Progenitor cell of endocrine pancreas (in vitro differentiated cells): Measurements from ENCODE around the gene ACTN3. TPM values are rescaled to one million over a fixed set of nuclear protein-coding genes. Genes with fewer than 3 reads are reported as not detected.
A peak's percentile ranks its signal among the peaks of the same experiment; 100 is the strongest.
"Not testable (repeated sequence)": the region's sequence is repeated elsewhere in the genome, so short reads cannot be mapped to it uniquely, and the experiment has no call there.

Experiments
- DNase-seq: peaks from one replicate; pipeline ENCODE4 v3.0.0; 2021; ENCODE audit warnings: low spot score; ENCODE audit not compliant: unreplicated experiment
- H3K27ac Mint-ChIP-seq: 2 replicates; pipeline ENCODE4 v1.8.0; 2021; ENCODE audit warnings: mild to moderate bottlenecking, moderate library complexity, mixed read lengths
- H3K27me3 Mint-ChIP-seq: 2 replicates; pipeline ENCODE4 v1.8.0; 2021; ENCODE audit warnings: mixed read lengths
- H3K36me3 Mint-ChIP-seq: 2 replicates; pipeline ENCODE4 v1.8.0; 2022; ENCODE audit warnings: mixed read lengths; ENCODE audit not compliant: insufficient read depth
- H3K4me1 Mint-ChIP-seq: 2 replicates; pipeline ENCODE4 v1.8.0; 2021; ENCODE audit warnings: low read depth, mixed read lengths
- H3K4me3 Mint-ChIP-seq: 2 replicates; pipeline ENCODE4 v1.8.0; 2021; ENCODE audit warnings: low read depth, mild to moderate bottlenecking, moderate library complexity, mixed read lengths
- H3K9me3 Mint-ChIP-seq: 2 replicates; pipeline ENCODE4 v1.8.0; 2021; ENCODE audit warnings: low read depth, mixed read lengths
- CTCF ChIP-seq: fragments of 200-600 bp; sonication (generic); IDR thresholded peaks from one replicate; pipeline ENCODE4 v1.5.0; 2021; ENCODE audit warnings: antibody characterized with exemption, mild to moderate bottlenecking; ENCODE audit not compliant: unreplicated experiment
- total RNA-seq: library from RNA; stranded (reverse); gene quantifications from 2 replicates; pipeline ENCODE4 v1.2.1, GENCODE V29; 2021

Gene ACTN3
- total RNA-seq, 1 donor from 2014 or later = 0.43 TPM

- H3K27me3 Mint-ChIP-seq = no peaks in the 10 kb centered on the region
- TF ChIP-seq CTCF = no peak
- no peaks in the 10 kb centered on the region for H3K9me3 Mint-ChIP-seq
- H3K4me3 Mint-ChIP-seq = no peak overlapping the region
- H3K4me1 Mint-ChIP-seq = peaks cover 6% of the 10 kb centered on the region
- H3K27ac Mint-ChIP-seq = no peak overlapping the region
- no peak for DNase-seq
- peaks cover 22% of the 10 kb centered on the region for H3K36me3 Mint-ChIP-seq
Observed at GRCh38 chr11:66539870-66540213, 6.9 kb upstream of the ACTN3 start.

GRCh38 chr11:66540598-66540997 is 6.1 kb upstream of the ACTN3 start:
- not testable (repeated sequence) for H3K9me3 Mint-ChIP-seq, H3K27me3 Mint-ChIP-seq, H3K27ac Mint-ChIP-seq, H3K4me3 Mint-ChIP-seq, DNase-seq, H3K4me1 Mint-ChIP-seq
- H3K36me3 Mint-ChIP-seq = peaks cover 18% of the 10 kb centered on the region

GRCh38 chr11:66541892-66542291 is 4.8 kb upstream of the ACTN3 start:
- Mint-ChIP-seq H3K36me3 (peaks cover 12% of the 10 kb centered on the region), H3K4me1 (peaks cover 9% of the 10 kb centered on the region), H3K27ac (no peak overlapping the region), H3K9me3 (no peaks in the 10 kb centered on the region), H3K4me3 (no peak overlapping the region), H3K27me3 (no peaks in the 10 kb centered on the region)
- DNase-seq = no peak
- no peak for TF ChIP-seq CTCF

GRCh38 chr11:66542362-66542761 is 4.3 kb upstream of the ACTN3 start:
- H3K4me1 Mint-ChIP-seq = peaks cover 10% of the 10 kb centered on the region
- peaks cover 9% of the 10 kb centered on the region for H3K36me3 Mint-ChIP-seq
- H3K9me3 Mint-ChIP-seq = no peaks in the 10 kb centered on the region

GRCh38 chr11:66543263-66544107 is 3.2 kb upstream of the ACTN3 start:
- TF ChIP-seq CTCF = peak; percentile 63
- Mint-ChIP-seq H3K27ac (no peak overlapping the region), H3K4me1 (peaks cover 12% of the 10 kb centered on the region), H3K27me3 (peaks cover 2% of the 10 kb centered on the region), H3K36me3 (peaks cover 8% of the 10 kb centered on the region), H3K9me3 (no peaks in the 10 kb centered on the region), H3K4me3 (peak overlapping the region; percentile 57)
- DNase-seq = peak; percentile 48

More at GRCh38 chr11:66542362-66542761, 4.3 kb upstream of the ACTN3 start:
- Mint-ChIP-seq H3K27me3 (no peaks in the 10 kb centered on the region), H3K4me3 (no peak overlapping the region), H3K27ac (no peak overlapping the region)
- TF ChIP-seq CTCF = no peak
- DNase-seq = no peak

- peak overlapping the region; percentile 69 for H3K4me3 Mint-ChIP-seq
- DNase-seq, H3K27ac Mint-ChIP-seq, H3K9me3 Mint-ChIP-seq, H3K36me3 Mint-ChIP-seq: not testable (repeated sequence)
- peaks cover 10% of the 10 kb centered on the region for H3K27me3 Mint-ChIP-seq
- peaks cover 12% of the 10 kb centered on the region for H3K4me1 Mint-ChIP-seq
Observed at GRCh38 chr11:66544952-66545351, 1.8 kb upstream of the ACTN3 start.
